B cell (primary cell): ENCODE data around the gene CLK1.

Experiments
- CTCF ChIP-seq: fragments of 200-600 bp; IDR thresholded peaks from one replicate; pipeline ENCODE4 v1.8.0; 2022; ENCODE audit warnings: antibody characterized with exemption, mild to moderate bottlenecking
- EZH2 ChIP-seq: IDR thresholded peaks from 2 replicates; pipeline ENCODE4 v1.6.1; 2012; ENCODE audit warnings: borderline replicate concordance, low read depth, mild to moderate bottlenecking, moderate library complexity, low read length; ENCODE audit not compliant: insufficient read depth, poor library complexity, severe bottlenecking

- TF ChIP-seq CTCF (no peak), EZH2 (no peak)
These were observed 2.8 kb downstream of the CLK1 start for GRCh38 chr2:200861617-200862155.
